Posterior vena cava (tissue), 2 donors: ENCODE measurements around the gene CCER1. TPM values are rescaled to one million over a fixed set of nuclear protein-coding genes. Genes with fewer than 3 reads are reported as not detected.

Experiments used
- DNase-seq: peaks from one replicate; pipeline ENCODE4 v3.0.0-alpha.2; 2020; ENCODE audit warnings: low spot score
- intact Hi-C, 2 donors: fragments of 100-400 bp; cut with DNase I; formaldehyde crosslinking; loops; one replicate each; pipeline versions ENCODE4 v1.14.1 to v1.14.2; 2022 to 2023
- total RNA-seq, 2 donors: library from RNA; stranded (reverse); fragmentation: NEBNext Ultra II Directional; extraction: Animal tissue kit (Norgen Biotek cat#: 25700); gene quantifications; one replicate each; pipeline ENCODE4 v1.2.1, GENCODE V29; 2021
- donor health status: DM: yes; HTN: yes; CAD: no.
- donor health status: DM: yes; HTN: yes; CAD: no.

Gene CCER1
- total RNA-seq, 2 donors from 2014 or later = not detected

- intact Hi-C loops = loop anchor here in 1 of 2 donors (10.0 kb wide), 1 partner anchor 1393 kb away; no protein-coding TSS in a partner anchor
- DNase-seq = no peak
Observed at GRCh38 chr12:90937651-90938050, 17.3 kb downstream of the CCER1 start.

GRCh38 chr12:90936230-90937005 lies 18.6 kb downstream of the CCER1 start:
- DNase-seq = no peak
- intact Hi-C loops = loop anchor here in 1 of 2 donors (10.0 kb wide), 1 partner anchor 1392 kb away; no protein-coding TSS in a partner anchor

- DNase-seq = no peak
- intact Hi-C loops = no loop called here
Observed at GRCh38 chr12:90925562-90925961, 29.4 kb downstream of the CCER1 start.

GRCh38 chr12:90924406-90924805 lies 30.6 kb downstream of the CCER1 start:
- no peak for DNase-seq

GRCh38 chr12:90922145-90922627 lies 32.8 kb downstream of the CCER1 start:
- DNase-seq = no peak
- intact Hi-C loops = no loop called here

More at GRCh38 chr12:90924406-90924805, 30.6 kb downstream of the CCER1 start:
- intact Hi-C loops = no loop called here

- no peak for DNase-seq
- intact Hi-C loops = no loop called here
Observed at GRCh38 chr12:90921536-90921935, 33.4 kb downstream of the CCER1 start.

- intact Hi-C loops = no loop called here
Observed at GRCh38 chr12:90920222-90920621, 34.8 kb downstream of the CCER1 start.

GRCh38 chr12:90917431-90917830 lies 37.5 kb downstream of the CCER1 start:
- DNase-seq = no peak
- intact Hi-C loops = no loop called here

More at GRCh38 chr12:90920222-90920621, 34.8 kb downstream of the CCER1 start:
- no peak for DNase-seq

- DNase-seq = no peak
- intact Hi-C loops = no loop called here
Observed at GRCh38 chr12:90916516-90916915, 38.5 kb downstream of the CCER1 start.

- no peak for DNase-seq
- intact Hi-C loops = no loop called here
Observed at GRCh38 chr12:90915353-90915752, 39.6 kb downstream of the CCER1 start.

- intact Hi-C loops = no loop called here
- DNase-seq = no peak
Observed at GRCh38 chr12:90910958-90911357, 44.0 kb downstream of the CCER1 start.

- no peak for DNase-seq
- intact Hi-C loops = no loop called here
Observed at GRCh38 chr12:90909069-90909770, 45.8 kb downstream of the CCER1 start.

- intact Hi-C loops = no loop called here
- DNase-seq = no peak
Observed at GRCh38 chr12:90908465-90908864, 46.5 kb downstream of the CCER1 start.

- no peak for DNase-seq
- intact Hi-C loops = no loop called here
Observed at GRCh38 chr12:90905691-90906370, 49.1 kb downstream of the CCER1 start.

- intact Hi-C loops = no loop called here
- no peak for DNase-seq
Observed at GRCh38 chr12:90902596-90902995, 52.4 kb downstream of the CCER1 start.

Other genes with a start within 250 kb of the CCER1 start
- not detected for gene EPYC, start 49.8 kb upstream of the CCER1 start, total RNA-seq
- gene KERA, start 102.8 kb upstream of the CCER1 start, total RNA-seq = not detected
- gene LUM, start 156.3 kb upstream of the CCER1 start, total RNA-seq = 100 to 1,000 TPM; 361 to 654 TPM
- gene DCN, start 227.6 kb upstream of the CCER1 start, total RNA-seq = 1,000 to 10,000 TPM; 1,461 to 2,897 TPM